G401 (cell line): ENCODE results near the gene PTP4A1. TPM values are rescaled to one million over a fixed set of nuclear protein-coding genes. Genes with fewer than 3 reads are reported as not detected.

ENCODE experiments used
- total RNA-seq: library from RNA; depleted of rRNA; stranded (reverse); fragments of >200 nt; shearing (Covaris generic); gene quantifications from 2 replicates; pipeline ENCODE4 v1.2.3, GENCODE V29; 2014; rRNA removed

The PTP4A1 gene
- total RNA-seq, 1 experiment from 2014 or later: 16.6 TPM

Other genes starting within 250 kb of the PTP4A1 start
- gene PHF3, start 63.3 kb downstream of the PTP4A1 start, total RNA-seq: 27.9 and 43.0 TPM in 2 replicates